HL-60 (cell line): ENCODE data around the gene BRME1.

Source experiments
- GABPA ChIP-seq: IDR thresholded peaks from 2 replicates; pipeline ENCODE4 v1.6.1; 2012; ENCODE audit warnings: low read depth
- POLR2AphosphoS5 ChIP-seq: IDR thresholded peaks from 2 replicates; pipeline ENCODE4 v1.6.1; 2012; ENCODE audit warnings: low read depth
- SPI1 ChIP-seq: IDR thresholded peaks from 2 replicates; pipeline ENCODE4 v1.6.1; 2012; ENCODE audit warnings: low read depth, mild to moderate bottlenecking, borderline replicate concordance
- TF ChIP-seq, protein P1 (sequence below): IDR thresholded peaks from one replicate; pipeline ENCODE4 v1.5.1; 2011; ENCODE audit warnings: low read length, control low read depth, inconsistent platforms; ENCODE audit not compliant: insufficient read depth
- TF ChIP-seq, protein P2 (sequence below): IDR thresholded peaks from 2 replicates; pipeline ENCODE4 v1.6.1; 2012; ENCODE audit warnings: low read depth; ENCODE audit not compliant: insufficient replicate concordance

DNA sequence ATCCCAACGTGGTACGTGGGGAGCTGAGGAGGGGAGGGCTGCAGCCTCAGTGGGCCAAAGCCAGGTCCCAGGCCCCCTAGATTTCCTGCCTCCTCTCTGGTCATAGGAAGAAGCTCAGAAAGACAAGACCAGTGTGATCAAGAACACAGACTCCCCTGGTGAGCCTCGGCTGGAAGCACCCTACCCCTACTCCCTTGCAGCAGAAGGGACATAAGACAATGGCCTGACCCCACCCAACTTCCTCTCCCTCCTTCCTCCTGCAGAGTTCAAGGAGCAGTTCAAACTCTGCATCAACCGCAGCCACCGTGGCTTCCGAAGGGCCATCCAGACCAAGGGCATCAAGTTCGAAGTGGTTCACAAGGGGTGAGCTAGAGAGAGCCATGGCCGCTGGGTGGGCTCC lies 20.8 kb upstream of the BRME1 start:
- TF ChIP-seq, protein P1, sequence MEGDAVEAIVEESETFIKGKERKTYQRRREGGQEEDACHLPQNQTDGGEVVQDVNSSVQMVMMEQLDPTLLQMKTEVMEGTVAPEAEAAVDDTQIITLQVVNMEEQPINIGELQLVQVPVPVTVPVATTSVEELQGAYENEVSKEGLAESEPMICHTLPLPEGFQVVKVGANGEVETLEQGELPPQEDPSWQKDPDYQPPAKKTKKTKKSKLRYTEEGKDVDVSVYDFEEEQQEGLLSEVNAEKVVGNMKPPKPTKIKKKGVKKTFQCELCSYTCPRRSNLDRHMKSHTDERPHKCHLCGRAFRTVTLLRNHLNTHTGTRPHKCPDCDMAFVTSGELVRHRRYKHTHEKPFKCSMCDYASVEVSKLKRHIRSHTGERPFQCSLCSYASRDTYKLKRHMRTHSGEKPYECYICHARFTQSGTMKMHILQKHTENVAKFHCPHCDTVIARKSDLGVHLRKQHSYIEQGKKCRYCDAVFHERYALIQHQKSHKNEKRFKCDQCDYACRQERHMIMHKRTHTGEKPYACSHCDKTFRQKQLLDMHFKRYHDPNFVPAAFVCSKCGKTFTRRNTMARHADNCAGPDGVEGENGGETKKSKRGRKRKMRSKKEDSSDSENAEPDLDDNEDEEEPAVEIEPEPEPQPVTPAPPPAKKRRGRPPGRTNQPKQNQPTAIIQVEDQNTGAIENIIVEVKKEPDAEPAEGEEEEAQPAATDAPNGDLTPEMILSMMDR: no peak
- TF ChIP-seq POLR2AphosphoS5: no peak
- TF ChIP-seq SPI1: no peak
- TF ChIP-seq, protein P2, sequence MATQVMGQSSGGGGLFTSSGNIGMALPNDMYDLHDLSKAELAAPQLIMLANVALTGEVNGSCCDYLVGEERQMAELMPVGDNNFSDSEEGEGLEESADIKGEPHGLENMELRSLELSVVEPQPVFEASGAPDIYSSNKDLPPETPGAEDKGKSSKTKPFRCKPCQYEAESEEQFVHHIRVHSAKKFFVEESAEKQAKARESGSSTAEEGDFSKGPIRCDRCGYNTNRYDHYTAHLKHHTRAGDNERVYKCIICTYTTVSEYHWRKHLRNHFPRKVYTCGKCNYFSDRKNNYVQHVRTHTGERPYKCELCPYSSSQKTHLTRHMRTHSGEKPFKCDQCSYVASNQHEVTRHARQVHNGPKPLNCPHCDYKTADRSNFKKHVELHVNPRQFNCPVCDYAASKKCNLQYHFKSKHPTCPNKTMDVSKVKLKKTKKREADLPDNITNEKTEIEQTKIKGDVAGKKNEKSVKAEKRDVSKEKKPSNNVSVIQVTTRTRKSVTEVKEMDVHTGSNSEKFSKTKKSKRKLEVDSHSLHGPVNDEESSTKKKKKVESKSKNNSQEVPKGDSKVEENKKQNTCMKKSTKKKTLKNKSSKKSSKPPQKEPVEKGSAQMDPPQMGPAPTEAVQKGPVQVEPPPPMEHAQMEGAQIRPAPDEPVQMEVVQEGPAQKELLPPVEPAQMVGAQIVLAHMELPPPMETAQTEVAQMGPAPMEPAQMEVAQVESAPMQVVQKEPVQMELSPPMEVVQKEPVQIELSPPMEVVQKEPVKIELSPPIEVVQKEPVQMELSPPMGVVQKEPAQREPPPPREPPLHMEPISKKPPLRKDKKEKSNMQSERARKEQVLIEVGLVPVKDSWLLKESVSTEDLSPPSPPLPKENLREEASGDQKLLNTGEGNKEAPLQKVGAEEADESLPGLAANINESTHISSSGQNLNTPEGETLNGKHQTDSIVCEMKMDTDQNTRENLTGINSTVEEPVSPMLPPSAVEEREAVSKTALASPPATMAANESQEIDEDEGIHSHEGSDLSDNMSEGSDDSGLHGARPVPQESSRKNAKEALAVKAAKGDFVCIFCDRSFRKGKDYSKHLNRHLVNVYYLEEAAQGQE: no peak
- no peak for TF ChIP-seq GABPA
